ENCODE results near the gene GON7.
"Not testable (repeated sequence)": the region's sequence is repeated elsewhere in the genome, so short reads cannot be mapped to it uniquely, and the experiment has no call there.

The GON7 gene

DNA sequence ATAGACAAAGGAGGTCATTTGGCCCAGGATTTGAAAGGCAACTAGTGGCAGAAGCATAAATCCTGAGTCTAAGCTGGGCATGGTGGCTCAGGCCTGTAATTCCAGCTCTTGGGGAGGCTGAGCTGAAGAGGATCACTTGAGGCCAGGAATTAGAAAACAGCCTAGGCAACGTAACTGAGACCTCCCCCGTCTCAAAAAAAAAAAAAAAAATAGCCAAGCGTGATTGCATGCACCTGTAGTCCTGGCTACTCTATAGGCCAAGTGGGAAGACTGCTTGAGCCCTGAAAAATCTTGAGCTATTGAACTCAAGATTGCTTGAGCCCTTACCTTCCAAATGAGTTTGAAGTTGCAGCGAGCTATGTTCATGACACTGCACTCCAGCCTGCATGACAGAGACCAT is 7.8 kb downstream of the GON7 start:
- no peak for DNase-seq (ENCODE audit: low spot score)

DNA sequence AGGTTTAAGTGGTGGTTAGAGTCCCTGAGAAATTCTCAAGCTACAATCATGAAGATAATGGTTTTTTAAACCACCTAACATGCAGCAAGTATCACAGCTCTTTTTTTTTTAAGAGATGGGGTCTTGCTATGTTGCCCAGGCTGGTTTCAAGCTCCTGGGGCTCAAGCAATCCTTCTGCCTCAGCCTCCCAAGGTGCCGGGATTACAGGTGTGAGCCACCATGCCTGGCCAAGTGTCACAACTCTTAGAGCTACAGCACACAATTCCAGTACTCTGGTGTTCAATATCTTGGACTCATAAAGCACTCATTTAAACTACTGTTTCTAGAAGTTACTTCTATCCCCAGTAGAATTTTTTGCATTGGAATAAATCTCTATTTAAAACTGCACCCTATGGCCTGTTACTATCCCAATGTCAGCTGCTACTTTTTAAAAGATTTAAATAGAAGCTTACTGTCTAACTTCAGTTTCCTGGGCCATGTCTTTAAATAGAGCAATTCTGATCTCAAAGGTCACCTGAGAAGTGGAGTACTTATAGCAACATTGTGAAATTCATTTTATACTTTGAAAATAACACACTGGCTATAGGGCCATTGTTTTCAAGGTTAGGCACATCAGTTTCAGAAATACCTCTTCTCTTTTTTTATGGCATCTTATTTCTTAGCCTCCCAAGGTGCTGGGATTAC is 11.4 kb downstream of the GON7 start:
- DNase-seq (ENCODE audit: low spot score) = no peak

DNA sequence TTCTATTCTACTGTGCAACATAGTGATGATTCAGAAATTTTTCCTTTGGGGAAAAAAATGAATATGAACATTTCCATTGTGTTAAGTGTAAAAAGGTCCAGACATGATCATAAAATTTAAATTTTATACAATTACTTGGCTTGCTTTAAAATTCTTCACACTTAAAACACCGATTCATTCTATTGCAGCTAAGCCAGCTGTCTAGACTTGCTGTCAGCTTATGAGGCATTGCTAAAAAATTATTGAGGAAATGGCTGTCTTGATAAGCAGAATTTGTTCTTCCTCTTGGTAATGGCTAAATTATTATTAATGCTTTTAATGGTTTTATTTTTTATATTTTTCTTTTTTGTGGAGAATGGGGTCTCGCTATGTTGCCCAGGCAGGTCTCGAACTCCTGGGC is 19.9 kb downstream of the GON7 start:
- no peak for DNase-seq (ENCODE audit: low spot score)

DNA sequence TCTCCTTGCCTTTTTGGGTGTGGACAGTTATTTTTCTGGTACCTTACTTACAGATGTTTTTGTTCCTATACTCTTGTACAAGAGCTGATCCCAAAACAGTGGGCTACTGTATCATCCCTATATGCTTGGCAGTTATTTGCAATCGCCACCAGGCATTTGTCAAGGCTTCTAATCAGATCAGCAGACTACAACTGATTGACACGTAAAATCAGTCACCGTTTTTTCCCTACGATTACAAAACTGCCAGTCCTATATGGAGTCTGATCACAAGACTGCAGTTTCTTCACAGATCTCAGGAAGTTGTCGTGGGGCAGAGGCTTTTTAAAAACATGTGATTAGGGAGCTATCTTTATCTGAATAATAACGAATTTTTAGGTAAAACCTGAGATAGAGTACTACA is 20.4 kb downstream of the GON7 start:
- DNase-seq (ENCODE audit: low spot score) = no peak

DNA sequence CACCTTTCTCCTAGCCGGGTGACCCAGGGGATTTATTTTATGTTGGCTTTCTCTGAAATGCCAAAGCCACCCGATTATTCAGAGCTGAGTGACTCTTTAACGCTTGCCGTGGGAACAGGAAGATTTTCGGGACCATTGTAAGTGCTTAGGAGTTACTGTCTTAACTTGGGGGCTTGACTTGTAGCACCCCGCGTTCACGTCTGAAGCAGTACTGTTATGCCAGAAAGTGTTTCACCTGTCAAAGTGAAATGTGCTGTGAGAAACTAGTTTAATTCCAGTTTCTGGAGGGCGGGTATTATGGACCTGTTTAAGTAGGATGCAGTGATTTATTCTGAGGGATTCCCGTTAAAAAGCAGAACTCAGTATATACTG is 21.5 kb downstream of the GON7 start:
- no peak for DNase-seq (ENCODE audit: low spot score)

DNA sequence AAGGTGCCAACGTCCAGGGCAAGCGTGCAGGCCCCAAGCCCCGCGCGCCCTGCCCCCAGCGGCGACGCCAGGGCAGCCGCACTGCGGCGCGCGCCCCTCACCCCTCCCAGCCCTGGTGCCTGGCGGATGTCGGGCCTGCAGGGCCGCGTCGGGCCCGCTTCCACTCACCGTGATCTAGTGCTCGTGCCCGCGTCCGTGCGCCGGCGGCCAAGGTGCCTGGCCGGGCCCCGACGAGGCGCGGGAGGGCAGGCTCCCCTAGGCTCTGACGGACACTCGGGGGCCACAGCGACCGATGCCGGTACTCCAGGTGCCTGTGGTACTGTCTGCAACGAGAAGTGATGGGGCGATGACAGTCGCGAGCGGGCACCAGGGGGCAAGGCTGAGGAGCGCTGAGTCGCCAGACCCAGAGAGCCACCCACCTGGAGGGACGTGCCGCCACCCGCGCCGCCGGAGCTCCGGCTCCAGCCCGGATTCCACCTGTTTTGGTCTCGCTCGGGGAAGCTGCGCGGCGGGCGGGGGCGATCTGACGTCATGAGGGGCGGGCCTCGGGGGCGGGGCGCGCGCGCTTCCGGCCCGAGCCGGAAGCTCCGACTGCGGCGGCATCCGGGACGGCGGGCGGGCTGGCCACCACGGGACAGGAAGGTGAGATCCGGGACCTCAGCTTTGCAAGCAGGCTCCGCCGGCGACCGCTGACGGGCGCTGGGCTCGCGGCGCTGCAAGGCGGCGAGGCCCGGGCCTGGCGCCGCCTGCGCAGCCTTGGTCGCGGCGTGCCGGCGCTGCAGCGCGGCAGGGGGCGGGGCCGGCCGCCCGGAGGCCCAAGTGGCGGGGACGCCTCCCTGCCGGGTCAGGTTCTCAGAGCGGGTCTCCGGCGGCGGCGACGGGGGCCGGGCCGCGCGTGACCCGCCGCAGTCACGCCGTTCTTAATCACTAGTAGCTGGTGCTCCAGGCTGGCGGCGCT is 22.2 kb downstream of the GON7 start, which contains the start of the genes LYSET and MOAP1:
LYSET (plus strand) TSS at position 927 of the 958 bp plus-strand sequence. CDS start 89 bp downstream, outside the sequence.
MOAP1 (minus strand) TSS at position 507 of the 958 bp plus-strand sequence. CDS start 655 bp downstream, outside the sequence.
- peak; percentile 69 for DNase-seq (ENCODE audit: low spot score)

DNA sequence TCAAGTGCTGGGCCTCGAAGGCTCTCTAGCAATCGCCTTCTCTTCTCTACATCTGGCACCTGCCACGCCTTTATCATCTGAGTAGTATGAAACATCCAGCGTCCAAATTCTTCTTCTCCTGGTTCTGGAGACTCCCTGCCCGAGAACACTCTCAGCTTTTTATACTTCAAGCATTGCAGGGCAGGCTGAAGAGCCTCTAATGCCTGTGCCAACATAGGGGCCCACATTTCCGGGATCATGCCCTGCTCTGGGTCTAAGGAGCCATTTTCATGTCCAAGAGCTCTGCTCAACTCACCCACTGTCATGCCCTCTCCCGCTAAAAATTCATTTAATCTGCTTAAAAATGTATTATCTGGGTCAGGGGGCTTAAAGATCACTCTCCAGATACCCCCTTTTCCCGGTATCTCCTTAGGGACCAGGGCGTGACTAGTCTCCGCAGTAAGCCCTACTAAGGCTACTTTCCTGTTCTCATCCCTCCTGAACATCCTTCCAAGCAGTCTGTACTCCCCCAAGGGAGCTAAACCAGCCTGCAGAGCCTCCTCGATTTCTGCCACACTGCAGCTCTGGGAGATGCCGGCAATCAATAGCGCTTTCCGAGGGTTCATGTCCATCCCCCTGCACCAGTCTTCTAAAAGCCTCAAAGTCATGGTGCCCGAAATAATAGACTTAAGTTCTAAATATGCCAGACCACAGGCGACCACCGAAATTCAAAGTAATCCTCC is 23.1 kb downstream of the GON7 start:
- DNase-seq (ENCODE audit: low spot score) = no peak

DNA sequence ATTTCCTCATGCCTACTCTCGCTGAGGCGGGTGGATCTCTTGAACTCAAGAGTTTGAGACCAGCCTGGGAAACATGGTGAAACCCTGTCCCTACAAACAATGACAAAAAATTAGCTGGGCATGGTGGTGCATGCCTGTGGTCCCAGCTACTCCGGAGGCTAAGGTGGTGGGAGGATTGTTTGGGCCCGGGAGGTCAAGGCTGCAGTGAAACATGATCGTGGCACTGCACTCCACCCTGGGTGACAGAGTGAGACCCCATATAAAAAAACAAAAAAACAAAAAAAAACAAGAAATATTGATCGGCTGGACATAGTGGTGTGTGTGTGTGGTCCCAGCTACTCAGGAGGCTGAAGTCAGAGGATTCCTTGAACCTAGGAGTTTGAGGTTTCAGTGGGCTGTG is 31.4 kb downstream of the GON7 start:
- no peak for DNase-seq (ENCODE audit: low spot score)

DNA sequence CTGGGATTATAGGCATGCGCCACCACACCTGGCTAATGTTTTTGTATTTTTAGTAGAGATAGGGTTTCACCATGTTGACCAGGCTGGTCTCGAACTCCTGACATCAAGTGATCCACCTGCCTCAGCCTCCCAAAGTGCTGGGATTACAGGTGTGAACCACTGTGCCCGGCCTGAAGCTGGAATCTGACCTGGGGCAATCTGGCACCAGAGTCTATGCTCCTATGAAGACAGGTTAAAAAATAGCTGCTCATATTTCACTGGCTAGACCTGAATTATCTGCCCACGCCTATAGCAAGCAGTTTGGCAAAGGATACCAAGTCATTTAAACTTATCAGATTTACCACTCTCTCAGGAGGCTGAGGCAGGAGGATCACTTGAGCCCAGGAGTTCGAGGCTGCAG is 32.1 kb downstream of the GON7 start:
- DNase-seq (ENCODE audit: low spot score) = not testable (repeated sequence)

DNA sequence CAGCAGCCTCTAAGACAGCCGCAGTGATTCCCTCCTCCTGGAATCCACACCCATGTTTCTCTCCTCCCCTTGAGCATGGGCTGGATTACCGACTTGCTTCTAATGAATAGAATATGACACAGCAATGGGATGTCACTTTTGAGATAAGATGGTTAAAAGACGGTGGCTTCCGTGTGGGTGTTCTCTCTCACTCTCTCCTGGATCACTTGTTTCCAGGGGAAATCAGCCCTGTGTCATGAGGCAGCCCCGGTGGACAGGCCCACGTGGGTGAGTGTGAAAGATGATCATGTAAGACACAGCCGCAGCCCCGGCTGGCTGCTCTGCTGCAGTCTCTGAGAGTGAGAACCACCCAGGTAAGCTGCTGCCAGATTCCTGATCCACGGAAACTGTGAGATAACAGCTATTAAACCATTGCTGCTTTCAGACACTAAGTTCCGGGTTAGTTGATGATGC is 32.9 kb downstream of the GON7 start:
- DNase-seq (ENCODE audit: low spot score) = no peak

DNA sequence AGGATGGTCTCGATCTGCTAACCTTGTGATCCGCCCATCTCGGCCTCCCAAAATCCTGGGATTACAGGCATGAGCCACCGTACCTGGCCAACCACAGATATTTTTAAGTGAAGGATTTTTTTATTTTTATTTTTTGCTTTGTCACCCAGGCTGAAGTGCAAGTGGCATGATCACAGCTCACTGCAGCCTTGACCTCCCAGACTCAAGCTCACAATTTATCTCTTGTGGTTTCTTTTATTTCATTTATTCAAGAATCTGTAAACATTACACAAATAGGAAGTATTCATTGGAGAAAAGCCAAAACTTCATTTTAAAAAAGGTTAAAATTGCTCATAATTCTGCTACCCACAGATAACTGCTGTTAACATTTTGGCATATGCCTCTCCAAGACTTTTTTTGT is 35.5 kb downstream of the GON7 start:
- DNase-seq (ENCODE audit: low spot score) = no peak

DNA sequence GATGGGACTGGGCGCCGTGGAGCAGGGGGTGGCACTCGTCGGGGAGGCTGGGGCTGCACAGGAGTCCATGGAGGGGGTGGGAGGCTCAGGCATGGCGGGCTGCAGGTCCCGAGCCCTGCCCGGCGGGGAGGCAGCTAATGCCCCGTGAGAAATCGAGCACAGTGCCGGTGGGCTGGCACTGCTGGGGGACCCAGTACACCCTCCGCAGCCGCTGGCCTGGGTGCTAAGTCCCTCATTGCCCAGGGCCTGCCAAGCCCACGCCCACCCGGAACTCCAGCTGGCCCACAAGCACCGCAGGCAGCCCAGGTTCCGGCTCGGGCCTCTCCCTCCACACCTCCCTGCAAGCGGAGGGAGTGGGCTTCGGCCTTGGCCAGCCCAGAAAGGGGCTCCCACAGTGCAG is 36.7 kb downstream of the GON7 start:
- DNase-seq (ENCODE audit: low spot score) = not testable (repeated sequence)

DNA sequence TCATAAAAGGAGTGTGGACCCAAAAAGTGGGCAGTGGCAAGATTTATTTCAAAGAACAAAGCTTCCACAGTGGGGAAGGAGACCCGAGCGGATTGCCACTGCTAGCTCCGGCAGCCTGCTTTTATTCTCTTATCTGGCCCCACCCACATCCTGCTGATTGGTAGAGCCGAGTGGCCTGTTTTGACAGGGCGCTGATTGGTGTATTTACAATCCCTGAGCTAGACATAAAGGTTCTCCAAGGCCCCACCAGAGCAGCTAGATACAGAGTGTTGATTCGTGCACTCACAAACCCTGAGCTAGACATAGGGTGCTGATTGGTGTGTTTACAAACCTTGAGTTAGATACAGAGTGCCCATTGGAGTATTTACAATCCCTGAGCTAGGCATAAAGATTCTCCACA is 37.2 kb downstream of the GON7 start:
- DNase-seq (ENCODE audit: low spot score) = not testable (repeated sequence)

DNA sequence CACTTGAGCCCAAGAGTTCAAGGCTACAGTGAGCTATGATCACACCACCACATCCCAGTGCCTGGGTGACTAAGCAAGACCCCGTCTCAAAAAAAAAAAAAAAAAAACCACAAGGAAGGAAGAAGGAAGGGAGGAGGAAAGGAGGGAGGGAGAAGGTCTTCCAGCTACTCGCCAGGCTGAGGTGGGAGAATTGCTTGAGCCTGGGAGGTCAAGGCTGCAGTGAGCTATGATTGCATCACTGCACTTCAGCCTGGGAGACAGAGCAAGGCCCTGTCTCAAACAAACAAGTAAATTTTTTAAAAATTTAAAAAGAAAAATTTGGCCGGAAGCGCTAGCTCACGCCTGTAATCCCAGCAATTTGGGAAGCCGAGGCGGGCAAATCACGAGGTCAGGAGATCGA is 38.3 kb downstream of the GON7 start:
- DNase-seq (ENCODE audit: low spot score) = not testable (repeated sequence)

DNA sequence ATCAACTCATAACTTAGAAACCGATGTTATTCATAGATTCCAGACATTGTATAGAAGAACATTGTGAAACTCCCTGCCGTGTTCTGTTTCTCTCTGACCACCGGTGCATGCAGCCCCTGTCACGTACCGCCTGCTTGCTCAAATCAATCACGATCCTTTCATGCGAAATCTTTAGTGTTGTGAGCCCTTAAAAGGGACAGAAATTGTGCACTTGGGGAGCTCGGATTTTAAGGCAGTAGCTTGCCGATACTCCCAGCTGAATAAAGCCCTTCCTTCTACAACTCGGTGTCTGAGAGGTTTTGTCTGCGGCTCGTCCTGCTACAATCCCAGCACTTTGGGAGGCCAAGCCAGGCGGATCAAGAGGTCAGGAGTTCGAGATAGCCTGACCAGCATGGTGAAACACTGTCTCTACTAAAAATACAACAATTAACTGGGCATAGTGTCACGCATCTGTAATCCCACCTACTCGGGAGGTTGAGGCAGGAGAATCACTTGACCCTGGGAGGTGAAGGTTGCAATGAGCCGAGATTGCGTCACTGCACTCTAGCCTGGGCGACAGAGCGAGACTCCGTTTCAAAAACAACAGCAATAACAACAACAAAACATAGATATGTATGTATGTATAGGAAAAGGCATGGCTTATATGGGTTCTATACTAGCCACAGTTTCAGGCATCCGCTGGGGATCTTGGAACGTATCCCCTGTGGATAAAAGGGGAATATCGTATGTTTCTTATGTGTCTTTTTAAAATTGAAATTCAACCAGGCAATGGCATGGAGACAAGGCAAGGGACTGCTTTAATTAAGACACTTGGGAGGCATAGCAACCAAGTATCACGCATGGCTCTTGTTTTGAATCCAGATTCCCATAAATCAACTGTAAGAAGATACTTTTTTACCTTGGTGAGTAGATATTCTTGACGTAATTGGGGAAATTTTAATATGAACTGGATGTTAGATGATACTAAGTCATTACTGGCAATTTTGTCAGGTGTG is 41.3 kb downstream of the GON7 start:
- not testable (repeated sequence) for DNase-seq (ENCODE audit: low spot score)

DNA sequence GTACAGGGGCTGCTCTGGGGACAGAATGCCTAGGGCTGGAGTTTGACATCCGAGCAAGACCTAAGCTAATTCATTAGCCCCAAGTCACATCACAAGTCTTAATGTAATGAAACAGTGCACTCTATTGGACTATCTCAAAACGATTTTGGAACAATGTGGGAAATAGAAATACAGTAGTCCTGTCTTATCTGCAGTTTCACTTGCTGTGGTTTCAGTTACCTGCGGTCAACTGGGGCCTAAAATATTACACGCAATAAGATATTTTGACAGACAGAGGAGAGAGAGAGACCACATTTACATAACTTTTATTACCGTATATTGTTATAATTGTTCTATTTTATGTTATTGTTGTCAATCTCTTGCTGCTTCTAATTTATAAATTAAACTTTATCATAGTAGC is 43.3 kb downstream of the GON7 start:
- no peak for DNase-seq (ENCODE audit: low spot score)

DNA sequence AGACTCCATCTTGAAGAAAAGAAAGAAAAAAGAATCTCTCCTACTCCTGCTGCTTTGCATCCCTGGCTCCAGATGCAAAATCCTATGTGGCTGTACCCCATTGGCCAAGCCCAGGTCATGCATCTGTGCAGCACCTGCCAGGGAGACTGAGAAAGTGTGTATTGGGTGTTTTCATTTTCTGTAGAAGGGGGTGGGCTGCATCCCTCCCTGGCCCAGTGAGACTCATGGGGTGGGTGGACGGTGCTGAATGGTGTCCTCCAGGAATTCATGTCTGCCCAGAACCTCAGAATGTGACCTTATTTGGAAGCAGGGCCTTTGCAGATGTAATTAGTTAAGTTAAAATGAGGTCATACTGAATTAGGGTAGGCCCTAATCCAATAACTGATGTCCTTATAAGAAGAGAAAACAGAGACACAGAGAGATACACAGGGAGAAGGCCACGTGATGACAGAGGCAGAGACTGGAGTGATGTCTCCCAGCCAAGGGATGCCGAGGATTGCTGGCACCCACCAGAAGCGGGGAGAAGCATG is 45.4 kb downstream of the GON7 start:
- DNase-seq (ENCODE audit: low spot score) = no peak

DNA sequence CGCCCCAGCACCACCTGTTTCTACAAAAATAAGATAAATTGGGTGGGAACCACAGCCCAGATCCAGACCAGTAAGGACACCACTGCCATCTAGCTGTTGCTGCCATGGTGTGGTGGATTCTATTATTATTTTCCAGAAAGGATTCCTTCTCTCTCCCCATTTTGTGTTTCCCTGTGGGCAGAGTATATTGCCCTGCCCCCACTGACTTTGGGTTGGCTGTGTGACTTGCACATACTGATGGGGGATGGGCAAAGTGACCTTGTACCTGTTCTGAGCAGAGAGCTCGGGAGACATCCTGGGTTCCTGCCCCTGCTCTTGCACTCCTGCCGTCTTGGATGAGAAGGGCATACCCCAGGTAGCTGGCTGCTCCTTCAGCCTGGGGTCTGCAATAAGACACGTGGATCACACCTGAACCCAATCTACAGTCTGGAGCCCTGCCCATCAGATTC is 46.5 kb downstream of the GON7 start:
- no peak for DNase-seq (ENCODE audit: low spot score)

DNA sequence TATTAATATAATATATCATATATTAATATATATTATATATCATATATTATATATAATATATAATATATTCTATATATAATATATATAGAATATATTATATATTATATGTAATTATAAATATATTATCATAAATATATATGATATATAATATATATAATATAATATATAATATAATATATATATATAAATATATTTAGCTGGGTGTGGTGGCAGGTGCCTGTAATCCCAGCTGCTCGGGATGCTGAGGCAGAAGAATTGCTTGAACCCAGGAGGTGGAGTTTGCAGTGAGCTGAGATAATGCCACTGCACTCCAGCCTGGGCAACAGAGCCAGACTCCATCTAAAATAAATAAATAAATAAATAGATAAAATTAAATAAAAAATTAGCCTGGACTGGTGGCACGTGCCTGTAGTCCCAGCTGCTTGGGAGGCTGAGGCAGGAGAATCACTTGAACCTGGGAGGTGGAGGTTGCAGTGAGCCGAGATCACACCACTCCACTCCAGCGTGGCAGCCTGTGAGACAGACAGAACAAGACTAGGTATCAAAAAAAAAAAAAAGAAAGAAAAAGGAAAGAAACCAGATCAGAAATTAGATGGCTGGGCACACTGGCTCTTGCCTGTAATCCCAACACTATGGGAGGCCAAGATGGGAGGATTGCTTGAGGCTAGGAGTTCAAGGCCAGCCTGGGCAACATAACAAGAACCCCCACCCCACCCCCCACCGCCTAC is 47.1 kb downstream of the GON7 start:
- not testable (repeated sequence) for DNase-seq (ENCODE audit: low spot score)

DNA sequence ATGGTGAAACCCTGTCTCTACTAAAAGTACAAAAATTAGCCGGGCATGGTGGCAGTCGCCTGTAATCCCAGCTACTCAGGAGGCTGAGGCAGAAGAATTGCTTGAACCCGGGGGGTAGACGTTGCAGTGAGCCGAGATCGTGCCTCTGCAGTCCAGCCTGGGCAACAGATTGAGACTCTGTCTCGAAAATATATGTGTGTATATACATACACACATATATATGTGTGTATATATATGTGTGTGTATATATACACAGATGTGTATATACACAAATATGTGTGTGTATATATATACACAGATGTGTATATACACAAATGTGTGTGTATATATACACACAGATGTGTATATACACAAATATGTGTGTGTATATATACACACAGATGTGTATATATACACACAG is 48.5 kb downstream of the GON7 start:
- DNase-seq (ENCODE audit: low spot score) = not testable (repeated sequence)

All from HuH-7.5 (cell line).